ENCODE measurements around the gene ATRNL1.

GRCh38 chr10:115849197-115849596 is 756.0 kb downstream of the ATRNL1 start:
- TF ChIP-seq CTCF (IDR thresholded peaks at IDR 0.05) (no peak), EP300 (IDR thresholded peaks at IDR 0.05; ENCODE audit: borderline replicate concordance in 1 of 2, low read depth in 1 of 2, low read length in 1 of 2) (no peak), POLR2AphosphoS5 (IDR thresholded peaks at IDR 0.05; ENCODE audit: low read depth, low read length) (no peak), USF1 (IDR thresholded peaks at IDR 0.05; ENCODE audit: borderline replicate concordance, low read depth) (no peak), RCOR1 (IDR thresholded peaks at IDR 0.05; ENCODE audit: low read length) (no peak), TAF1 (IDR thresholded peaks at IDR 0.05; ENCODE audit: borderline replicate concordance, low read depth, low read length) (no peak), GABPA (IDR thresholded peaks at IDR 0.05; ENCODE audit: low read depth) (no peak), JUND (IDR thresholded peaks at IDR 0.05) (no peak), SIN3A (IDR thresholded peaks at IDR 0.05; ENCODE audit: borderline replicate concordance, low read depth, low read length) (no peak), IRF3 (IDR thresholded peaks at IDR 0.05; ENCODE audit: low read depth, low read length) (no peak)
- TF ChIP-seq, protein P1, sequence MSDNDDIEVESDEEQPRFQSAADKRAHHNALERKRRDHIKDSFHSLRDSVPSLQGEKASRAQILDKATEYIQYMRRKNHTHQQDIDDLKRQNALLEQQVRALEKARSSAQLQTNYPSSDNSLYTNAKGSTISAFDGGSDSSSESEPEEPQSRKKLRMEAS (IDR thresholded peaks at IDR 0.05; ENCODE audit: low read depth): no peak
- TF ChIP-seq, protein P2, sequence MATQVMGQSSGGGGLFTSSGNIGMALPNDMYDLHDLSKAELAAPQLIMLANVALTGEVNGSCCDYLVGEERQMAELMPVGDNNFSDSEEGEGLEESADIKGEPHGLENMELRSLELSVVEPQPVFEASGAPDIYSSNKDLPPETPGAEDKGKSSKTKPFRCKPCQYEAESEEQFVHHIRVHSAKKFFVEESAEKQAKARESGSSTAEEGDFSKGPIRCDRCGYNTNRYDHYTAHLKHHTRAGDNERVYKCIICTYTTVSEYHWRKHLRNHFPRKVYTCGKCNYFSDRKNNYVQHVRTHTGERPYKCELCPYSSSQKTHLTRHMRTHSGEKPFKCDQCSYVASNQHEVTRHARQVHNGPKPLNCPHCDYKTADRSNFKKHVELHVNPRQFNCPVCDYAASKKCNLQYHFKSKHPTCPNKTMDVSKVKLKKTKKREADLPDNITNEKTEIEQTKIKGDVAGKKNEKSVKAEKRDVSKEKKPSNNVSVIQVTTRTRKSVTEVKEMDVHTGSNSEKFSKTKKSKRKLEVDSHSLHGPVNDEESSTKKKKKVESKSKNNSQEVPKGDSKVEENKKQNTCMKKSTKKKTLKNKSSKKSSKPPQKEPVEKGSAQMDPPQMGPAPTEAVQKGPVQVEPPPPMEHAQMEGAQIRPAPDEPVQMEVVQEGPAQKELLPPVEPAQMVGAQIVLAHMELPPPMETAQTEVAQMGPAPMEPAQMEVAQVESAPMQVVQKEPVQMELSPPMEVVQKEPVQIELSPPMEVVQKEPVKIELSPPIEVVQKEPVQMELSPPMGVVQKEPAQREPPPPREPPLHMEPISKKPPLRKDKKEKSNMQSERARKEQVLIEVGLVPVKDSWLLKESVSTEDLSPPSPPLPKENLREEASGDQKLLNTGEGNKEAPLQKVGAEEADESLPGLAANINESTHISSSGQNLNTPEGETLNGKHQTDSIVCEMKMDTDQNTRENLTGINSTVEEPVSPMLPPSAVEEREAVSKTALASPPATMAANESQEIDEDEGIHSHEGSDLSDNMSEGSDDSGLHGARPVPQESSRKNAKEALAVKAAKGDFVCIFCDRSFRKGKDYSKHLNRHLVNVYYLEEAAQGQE (IDR thresholded peaks at IDR 0.05; ENCODE audit: low read depth, low read length): no peak
